Lower leg skin (tissue), 3 donors: ENCODE results near the gene TFPI.

Experiments
- CTCF ChIP-seq, 3 donors: fragments of 450-650 bp; IDR thresholded peaks; one replicate each; pipeline ENCODE4 v1.5.1; 2016; ENCODE audit warnings: antibody characterized with exemption in 3 of 3, mild to moderate bottlenecking in 3 of 3, moderate library complexity in 2 of 3
- POLR2A ChIP-seq, 2 donors: fragments of 450-650 bp; IDR thresholded peaks; one replicate each; pipeline ENCODE4 v1.6.1; 2016 to 2017; ENCODE audit warnings: antibody characterized with exemption in 2 of 2, mild to moderate bottlenecking in 1 of 2, moderate library complexity in 1 of 2

GRCh38 chr2:187440101-187440675 lies 114.0 kb downstream of the TFPI start:
- no peak for TF ChIP-seq CTCF (IDR thresholded peaks at IDR 0.05)
- TF ChIP-seq POLR2A (IDR thresholded peaks at IDR 0.05), result no peak
